GM19099 (cell line): ENCODE results near the gene ARHGAP6.

Experiments
- POLR2A ChIP-seq: IDR thresholded peaks from 3 replicates; pipeline ENCODE4 v1.6.1; 2011; ENCODE audit warnings: low read depth; ENCODE audit not compliant: insufficient read length; ENCODE audit errors: extremely low read depth

ARHGAP6 gene

GRCh38 chrX:11099465-11099864, 566.3 kb downstream of the ARHGAP6 start:
- TF ChIP-seq POLR2A = no peak

GRCh38 chrX:11097933-11098332, 567.8 kb downstream of the ARHGAP6 start:
- TF ChIP-seq POLR2A = no peak

DNA sequence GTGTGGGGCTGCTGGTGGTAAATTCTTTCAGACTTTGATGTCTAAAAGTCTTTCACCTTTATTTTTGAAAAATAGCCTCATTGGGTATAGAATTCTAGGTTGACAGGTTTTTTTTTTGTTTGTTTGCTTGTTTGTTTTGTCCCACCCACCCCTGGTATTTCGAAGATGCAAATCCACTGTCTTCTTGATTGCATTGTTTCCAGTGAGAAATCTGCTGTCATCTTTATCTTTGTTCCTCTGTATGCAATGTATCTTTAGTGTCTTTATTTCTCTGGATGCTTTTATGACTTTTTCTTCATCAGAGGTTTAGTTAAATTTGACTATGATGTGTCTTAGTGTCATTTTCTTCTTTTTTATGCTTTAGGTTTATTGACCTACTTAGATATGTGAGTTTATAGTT, 575.9 kb downstream of the ARHGAP6 start:
- TF ChIP-seq POLR2A = no peak
